SKM-1 treated with dmso at 0.1 percent for 144 hours (cell line): ENCODE results near the gene HTR2C.

Source experiments
- DNase-seq: peaks from one replicate; lab custom pipeline; 2025; ENCODE audit not compliant: unreplicated experiment; lab: John Stamatoyannopoulos, UW

The HTR2C gene

GRCh38 chrX:114952696-114953095, 368.8 kb downstream of the HTR2C start:
- no peak for DNase-seq
